Measurements from ENCODE around the gene SMNDC1. TPM values are rescaled to one million over a fixed set of nuclear protein-coding genes. Genes with fewer than 3 reads are reported as not detected.

Gene SMNDC1
- total and polyA plus RNA-seq, 4 donors = 11.8 to 29.2 (median 18.8) TPM

GRCh38 chr10:110277591-110277990 is 27.1 kb downstream of the SMNDC1 start:
- no peak for DNase-seq
- no peak for ATAC-seq (ENCODE audit: insufficient read depth, low FRiP score)
- H3K4me1 ChIP-seq (ENCODE audit: control insufficient read depth in 5 of 5, insufficient read depth in 5 of 5, low read length in 5 of 5) = peaks cover 0 to 33% (median 17%) of the 10 kb centered on the region in 5 donors
- WGBS, 2 donors = 93 to 100% methylated on average over 2 of the region's 2 CpGs
- H3K9me3 ChIP-seq (ENCODE audit: control insufficient read depth in 4 of 4, insufficient read depth in 3 of 4, low read length in 3 of 4) = no peaks in the 10 kb centered on the region
- no peak for TF ChIP-seq CTCF (IDR thresholded peaks at IDR 0.05; ENCODE audit: control extremely low read depth, extremely low read depth)
- H3K9ac ChIP-seq (ENCODE audit: insufficient read depth in 1 of 2, low read length in 2 of 2) = no peak overlapping the region
- H3K36me3 ChIP-seq (ENCODE audit: control insufficient read depth in 4 of 4, insufficient read depth in 4 of 4, low read length in 4 of 4) = peaks cover 0 to 3% (median 0%) of the 10 kb centered on the region in 4 donors
- no peak overlapping the region for H3K4me3 ChIP-seq
- no peaks in the 10 kb centered on the region for H3K27me3 ChIP-seq (ENCODE audit: control insufficient read depth in 3 of 3, insufficient read depth in 3 of 3, low read length in 2 of 3)
- H3K27ac ChIP-seq (ENCODE audit: low read depth in 1 of 2, low read length in 1 of 2) = peak overlapping the region in 1 of 2 donors; percentile 51

- no peak overlapping the region for H3K4me3 ChIP-seq
- H3K27me3 ChIP-seq (ENCODE audit: control insufficient read depth in 3 of 3, insufficient read depth in 3 of 3, low read length in 2 of 3) = no peaks in the 10 kb centered on the region
- no peak overlapping the region for H3K9ac ChIP-seq (ENCODE audit: insufficient read depth in 1 of 2, low read length in 2 of 2)
- DNase-seq = no peak
- no peaks in the 10 kb centered on the region for H3K9me3 ChIP-seq (ENCODE audit: control insufficient read depth in 4 of 4, insufficient read depth in 3 of 4, low read length in 3 of 4)
- 98 to 99% methylated on average over 5 of the region's 5 CpGs for WGBS, 2 donors
- H3K27ac ChIP-seq (ENCODE audit: low read depth in 1 of 2, low read length in 1 of 2) = no peak overlapping the region
- peaks cover 0 to 33% (median 17%) of the 10 kb centered on the region in 5 donors for H3K4me1 ChIP-seq (ENCODE audit: control insufficient read depth in 5 of 5, insufficient read depth in 5 of 5, low read length in 5 of 5)
- no peak for TF ChIP-seq CTCF (IDR thresholded peaks at IDR 0.05; ENCODE audit: control extremely low read depth, extremely low read depth)
- peaks cover 0 to 3% (median 0%) of the 10 kb centered on the region in 4 donors for H3K36me3 ChIP-seq (ENCODE audit: control insufficient read depth in 4 of 4, insufficient read depth in 4 of 4, low read length in 4 of 4)
- no peak for ATAC-seq (ENCODE audit: insufficient read depth, low FRiP score)
Measured at GRCh38 chr10:110276603-110277002, 28.1 kb downstream of the SMNDC1 start.

DNA sequence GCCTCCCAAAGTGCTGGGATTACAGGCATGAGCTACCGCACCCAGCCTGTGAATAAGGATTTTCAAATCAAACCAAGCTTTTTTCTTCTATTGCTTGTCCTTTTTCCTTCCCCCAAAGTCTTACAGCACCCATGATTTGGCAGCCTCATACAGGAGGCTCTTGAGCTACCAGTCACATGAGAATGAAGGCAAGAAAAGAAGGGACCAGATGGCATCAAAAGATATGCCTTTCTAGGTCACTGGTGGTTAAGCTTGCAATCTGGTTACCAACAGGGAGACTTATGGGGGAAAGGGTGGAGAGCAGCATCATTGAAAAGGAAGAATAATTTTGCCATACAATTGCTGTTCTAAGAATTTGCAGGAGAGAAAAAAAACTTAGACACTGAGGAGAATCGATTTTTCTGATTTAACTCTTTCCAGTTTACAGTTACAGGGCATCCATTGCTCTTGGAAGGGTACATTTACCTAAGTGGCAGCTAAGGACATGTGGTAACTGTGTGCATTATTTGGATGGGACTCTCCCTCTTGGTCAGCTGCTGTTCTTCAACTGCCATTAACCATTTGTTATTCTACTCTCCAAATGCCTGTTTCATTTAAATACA is 29.5 kb downstream of the SMNDC1 start:
- ATAC-seq (ENCODE audit: insufficient read depth, low FRiP score) (no peak), DNase-seq (no peak)
- H3K4me1 ChIP-seq (ENCODE audit: control insufficient read depth in 5 of 5, insufficient read depth in 5 of 5, low read length in 5 of 5) = peaks cover 0 to 37% (median 17%) of the 10 kb centered on the region in 5 donors
- H3K36me3 ChIP-seq (ENCODE audit: control insufficient read depth in 4 of 4, insufficient read depth in 4 of 4, low read length in 4 of 4) = no peaks in the 10 kb centered on the region
- H3K9me3 ChIP-seq (ENCODE audit: control insufficient read depth in 4 of 4, insufficient read depth in 3 of 4, low read length in 3 of 4) = no peaks in the 10 kb centered on the region
- peak overlapping the region in 1 of 2 donors; percentile 69 for H3K27ac ChIP-seq (ENCODE audit: low read depth in 1 of 2, low read length in 1 of 2)
- H3K4me3 ChIP-seq = no peak overlapping the region
- no peaks in the 10 kb centered on the region for H3K27me3 ChIP-seq (ENCODE audit: control insufficient read depth in 3 of 3, insufficient read depth in 3 of 3, low read length in 2 of 3)
- WGBS, 2 donors = 61 to 72% methylated on average over 2 of the region's 2 CpGs
- TF ChIP-seq CTCF (IDR thresholded peaks at IDR 0.05; ENCODE audit: control extremely low read depth, extremely low read depth) = no peak
- H3K9ac ChIP-seq (ENCODE audit: insufficient read depth in 1 of 2, low read length in 2 of 2) = no peak overlapping the region

DNA sequence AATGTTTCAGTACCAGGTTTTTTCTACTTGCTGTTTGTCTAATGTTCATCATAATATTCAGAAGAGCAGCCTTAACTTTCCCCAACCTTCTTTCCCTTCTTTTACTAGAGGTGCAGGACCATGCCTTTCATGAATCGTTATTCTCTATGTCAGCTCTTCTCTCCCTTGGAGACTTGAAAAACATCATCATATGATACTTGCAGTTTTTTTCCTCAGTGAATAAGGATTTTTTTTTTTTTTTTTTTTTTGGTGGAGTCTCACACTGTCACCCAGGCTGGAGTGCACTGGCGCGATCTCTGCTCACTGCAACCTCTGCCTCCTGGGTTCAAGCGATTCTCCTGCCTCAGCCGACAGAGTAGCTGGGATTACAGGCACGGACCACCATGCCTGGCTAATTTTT is 30.1 kb downstream of the SMNDC1 start:
- peaks cover 0 to 40% (median 17%) of the 10 kb centered on the region in 5 donors for H3K4me1 ChIP-seq (ENCODE audit: control insufficient read depth in 5 of 5, insufficient read depth in 5 of 5, low read length in 5 of 5)
- DNase-seq = no peak
- no peak overlapping the region for H3K4me3 ChIP-seq
- WGBS, 2 donors = 94 to 97% methylated on average over 6 of the region's 6 CpGs
- H3K9ac ChIP-seq (ENCODE audit: insufficient read depth in 1 of 2, low read length in 2 of 2) = no peak overlapping the region
- no peaks in the 10 kb centered on the region for H3K36me3 ChIP-seq (ENCODE audit: control insufficient read depth in 4 of 4, insufficient read depth in 4 of 4, low read length in 4 of 4)
- TF ChIP-seq CTCF (IDR thresholded peaks at IDR 0.05; ENCODE audit: control extremely low read depth, extremely low read depth) = no peak
- H3K27ac ChIP-seq (ENCODE audit: low read depth in 1 of 2, low read length in 1 of 2) = no peak overlapping the region
- H3K27me3 ChIP-seq (ENCODE audit: control insufficient read depth in 3 of 3, insufficient read depth in 3 of 3, low read length in 2 of 3) = no peaks in the 10 kb centered on the region
- no peaks in the 10 kb centered on the region for H3K9me3 ChIP-seq (ENCODE audit: control insufficient read depth in 4 of 4, insufficient read depth in 3 of 4, low read length in 3 of 4)
- no peak for ATAC-seq (ENCODE audit: insufficient read depth, low FRiP score)

Data from lung (tissue), 12 donors.